Parathyroid adenoma (tissue), 2 donors: ENCODE data around the gene KMT5B.

Experiments used
- H2AFZ ChIP-seq: fragments of 300-600 bp; sonication (generic); one replicate; pipeline ENCODE4 v1.7.0; 2017; ENCODE audit warnings: antibody characterized with exemption, mild to moderate bottlenecking
- H3K27ac ChIP-seq: fragments of 300-600 bp; sonication (generic); one replicate; pipeline ENCODE4 v1.7.0; 2017
- H3K27me3 ChIP-seq: fragments of 300-600 bp; sonication (generic); one replicate; pipeline ENCODE4 v1.7.0; 2017; ENCODE audit warnings: low read length; ENCODE audit not compliant: control insufficient read depth, insufficient read depth
- H3K36me3 ChIP-seq: fragments of 300-600 bp; sonication (generic); one replicate; pipeline ENCODE4 v1.7.0; 2017; ENCODE audit warnings: low read length; ENCODE audit not compliant: control insufficient read depth, insufficient read depth
- H3K4me1 ChIP-seq: fragments of 300-600 bp; sonication (generic); one replicate; pipeline ENCODE4 v1.7.0; 2017; ENCODE audit warnings: control low read depth
- H3K4me2 ChIP-seq: fragments of 300-600 bp; sonication (generic); one replicate; pipeline ENCODE4 v1.7.0; 2017; ENCODE audit warnings: low read length
- H3K4me3 ChIP-seq: fragments of 300-600 bp; sonication (generic); one replicate; pipeline ENCODE4 v1.7.0; 2017; ENCODE audit warnings: low read depth, low read length
- H3K79me2 ChIP-seq: fragments of 300-600 bp; sonication (generic); one replicate; pipeline ENCODE4 v1.7.0; 2017; ENCODE audit warnings: control low read depth
- H3K9ac ChIP-seq: fragments of 300-600 bp; sonication (generic); one replicate; pipeline ENCODE4 v1.7.0; 2017; ENCODE audit warnings: mild to moderate bottlenecking
- H3K9me3 ChIP-seq: fragments of 300-600 bp; sonication (generic); one replicate; pipeline ENCODE4 v1.7.0; 2017; ENCODE audit warnings: low read length; ENCODE audit not compliant: control insufficient read depth
- CTCF ChIP-seq: fragments of 300-600 bp; sonication (generic); IDR thresholded peaks from one replicate; pipeline ENCODE4 v1.7.0; 2017; ENCODE audit warnings: antibody characterized with exemption, mild to moderate bottlenecking
- donor health status: primary hyperparathyroidism.

Gene KMT5B

GRCh38 chr11:68113986-68114385 lies 99.1 kb downstream of the KMT5B start:
- Histone ChIP-seq H2AFZ (no peak overlapping the region), H3K4me2 (no peak overlapping the region), H3K4me3 (no peak overlapping the region), H3K36me3 (no peaks in the 10 kb centered on the region), H3K27ac (no peak overlapping the region), H3K9me3 (no peaks in the 10 kb centered on the region), H3K9ac (no peak overlapping the region), H3K79me2 (peaks cover 3% of the 10 kb centered on the region), H3K27me3 (no peaks in the 10 kb centered on the region), H3K4me1 (no peaks in the 10 kb centered on the region)
- no peak for TF ChIP-seq CTCF

- H3K4me1 ChIP-seq, result peaks cover 5% of the 10 kb centered on the region
- H3K4me2 ChIP-seq, result no peak overlapping the region
- no peak overlapping the region for H3K9ac ChIP-seq
- no peaks in the 10 kb centered on the region for H3K79me2 ChIP-seq
- H2AFZ ChIP-seq, result no peak overlapping the region
- H3K4me3 ChIP-seq, result no peak overlapping the region
- H3K27me3 ChIP-seq, result no peaks in the 10 kb centered on the region
- H3K36me3 ChIP-seq, result no peaks in the 10 kb centered on the region
- no peak overlapping the region for H3K27ac ChIP-seq
- H3K9me3 ChIP-seq, result no peaks in the 10 kb centered on the region
- no peak for TF ChIP-seq CTCF
Observed at GRCh38 chr11:68107689-68108088, 105.4 kb downstream of the KMT5B start.

- Histone ChIP-seq H3K79me2 (no peaks in the 10 kb centered on the region), H3K36me3 (no peaks in the 10 kb centered on the region), H3K9me3 (no peaks in the 10 kb centered on the region), H3K4me1 (peaks cover 5% of the 10 kb centered on the region), H3K27ac (peak overlapping the region; percentile 51), H3K27me3 (no peaks in the 10 kb centered on the region), H3K9ac (no peak overlapping the region), H3K4me3 (peak overlapping the region; percentile 4), H3K4me2 (peak overlapping the region; percentile 44), H2AFZ (peak overlapping the region; percentile 33)
- TF ChIP-seq CTCF, result no peak
Observed at GRCh38 chr11:68106165-68106940, 106.7 kb downstream of the KMT5B start.
